MCF 10A (cell line): Measurements from ENCODE around the gene IGFBP6. TPM values are rescaled to one million over a fixed set of nuclear protein-coding genes. Genes with fewer than 3 reads are reported as not detected.

ENCODE experiments used
- microRNA-seq: library from miRNA; unstranded; fragments of <30 nt; microRNA quantifications from one replicate; pipeline ENCODE4 v1.2.0, GENCODE V29; 2022
- total RNA-seq: library from RNA; stranded (reverse); gene quantifications from 2 replicates; pipeline ENCODE4 v1.2.3, GENCODE V29; 2022

IGFBP6 gene
- total RNA-seq, 1 experiment from 2014 or later, result 6.4 TPM

Small RNAs within 50 kb of the gene (microRNA-seq; reads per million reads assigned to microRNA genes)
- gene MIR6757, result 0.93 reads per million

Other genes with a start within 250 kb of the IGFBP6 start
- gene KRT78, start 248.7 kb upstream of the IGFBP6 start, total RNA-seq, result not detected in 2 replicates
- gene KRT8, start 192.6 kb upstream of the IGFBP6 start, total RNA-seq, result 179 and 230 TPM in 2 replicates
- gene KRT18, start 148.5 kb upstream of the IGFBP6 start, total RNA-seq, result 659 and 662 TPM in 2 replicates
- 580 and 658 TPM in 2 replicates for gene EIF4B, start 91.2 kb upstream of the IGFBP6 start, total RNA-seq
- gene TNS2, start 47.6 kb upstream of the IGFBP6 start, total RNA-seq, result 22.3 and 26.3 TPM in 2 replicates
- 35.2 and 39.9 TPM in 2 replicates for gene SPRYD3, start 18.3 kb upstream of the IGFBP6 start, total RNA-seq
- gene SOAT2, start 5.8 kb downstream of the IGFBP6 start, total RNA-seq, result not detected in 2 replicates
- gene ZNF740, start 83.1 kb downstream of the IGFBP6 start, total RNA-seq, result 34.9 and 36.2 TPM in 2 replicates
- gene CSAD, start 83.3 kb downstream of the IGFBP6 start, total RNA-seq, result 22.7 and 30.8 TPM in 2 replicates
- gene ITGB7, start 109.6 kb downstream of the IGFBP6 start, total RNA-seq, result 1.0 and 1.1 TPM in 2 replicates
- gene RARG, start 134.5 kb downstream of the IGFBP6 start, total RNA-seq, result 30.9 and 43.7 TPM in 2 replicates
- 9.8 and 12.1 TPM in 2 replicates for gene ESPL1, start 170.6 kb downstream of the IGFBP6 start, total RNA-seq
- 205 and 229 TPM in 2 replicates for gene PFDN5, start 197.9 kb downstream of the IGFBP6 start, total RNA-seq
- gene MYG1, start 202.0 kb downstream of the IGFBP6 start, total RNA-seq, result 79.8 and 80.9 TPM in 2 replicates
- 52.7 and 60.5 TPM in 2 replicates for gene AAAS, start 223.9 kb downstream of the IGFBP6 start, total RNA-seq
- gene SP7, start 238.7 kb downstream of the IGFBP6 start, total RNA-seq, result not detected in 2 replicates